HEK293 (cell line): ENCODE data around the gene C19orf47.

Experiments
- CTCF ChIA-PET: fragments of 350-600 bp; formaldehyde crosslinking; extraction: SDS; loops from one replicate; lab custom pipeline; 2021; ENCODE audit warnings: antibody characterized with exemption; lab: Yijun Ruan, JAX
- POLR2A ChIA-PET: fragments of 300-600 bp; formaldehyde crosslinking; extraction: SDS; loops from one replicate; lab custom pipeline; 2020; ENCODE audit warnings: antibody characterized with exemption, inconsistent platforms; lab: Yijun Ruan, JAX
- H3K27ac ChIP-seq: fragments of 200-500 bp; sonication (Bioruptor generic); 2 replicates; pipeline ENCODE4 v1.5.1; 2014; ENCODE audit warnings: low read depth, low read length, control low read depth, inconsistent platforms; ENCODE audit errors: extremely low read depth
- H3K36me3 ChIP-seq, 2 experiments: fragments of 200-500 bp in 1 of 2; sonication (Bioruptor generic) in 1 of 2; 1 replicate in 1 of 2; 2 replicates in 1 of 2; pipeline ENCODE4 v1.5.1; 2014 to 2017; ENCODE audit warnings: inconsistent platforms in 2 of 2, low read length in 2 of 2; ENCODE audit not compliant: control insufficient read depth in 2 of 2, insufficient read depth in 1 of 2
- H3K4me1 ChIP-seq: fragments of 200-500 bp; sonication (Bioruptor generic); 2 replicates; pipeline ENCODE4 v1.5.1; 2014; ENCODE audit warnings: mild to moderate bottlenecking, low read length, inconsistent platforms; ENCODE audit not compliant: control insufficient read depth, insufficient read depth
- H3K4me3 ChIP-seq: 2 replicates; pipeline ENCODE4 v1.5.1; 2011; ENCODE audit warnings: low read depth, mild to moderate bottlenecking, control low read depth, low read length, moderate library complexity
- H3K9me3 ChIP-seq: fragments of 200-500 bp; sonication (Bioruptor generic); 2 replicates; pipeline ENCODE4 v1.5.1; 2014; ENCODE audit warnings: low read depth, low read length, inconsistent platforms; ENCODE audit not compliant: control insufficient read depth, insufficient read depth
- BCL11A ChIP-seq: fragments of 450-650 bp; formaldehyde crosslinking; IDR thresholded peaks from 2 replicates; pipeline ENCODE4 v1.5.1; 2016; ENCODE audit warnings: low read depth, missing biosample characterization, missing genetic modification characterization
- GLIS1 ChIP-seq: fragments of 450-650 bp; formaldehyde crosslinking; IDR thresholded peaks from 2 replicates; pipeline ENCODE4 v1.5.1; 2016; ENCODE audit warnings: missing biosample characterization, missing genetic modification characterization
- KLF1 ChIP-seq: fragments of 450-650 bp; formaldehyde crosslinking; IDR thresholded peaks from 2 replicates; pipeline ENCODE4 v1.5.1; 2016; ENCODE audit warnings: missing biosample characterization, missing genetic modification characterization
- KLF10 ChIP-seq: fragments of 450-650 bp; IDR thresholded peaks from 2 replicates; pipeline ENCODE4 v1.5.1; 2018; ENCODE audit warnings: missing biosample characterization, mild to moderate bottlenecking, missing genetic modification characterization
- ZFHX2 ChIP-seq: fragments of 450-650 bp; formaldehyde crosslinking; conservative IDR thresholded peaks from 2 replicates; pipeline ENCODE4 v1.5.1; 2016; ENCODE audit warnings: missing biosample characterization, missing genetic modification characterization
- ZNF112 ChIP-seq: fragments of 450-650 bp; formaldehyde crosslinking; IDR thresholded peaks from 2 replicates; pipeline ENCODE4 v1.5.0; 2017; ENCODE audit warnings: missing biosample characterization, missing genetic modification characterization
- ZNF184 ChIP-seq: fragments of 450-650 bp; IDR thresholded peaks from 2 replicates; pipeline ENCODE4 v1.5.1; 2018; ENCODE audit warnings: missing biosample characterization, mild to moderate bottlenecking, missing genetic modification characterization
- ZNF24 ChIP-seq: fragments of 450-650 bp; formaldehyde crosslinking; IDR thresholded peaks from 2 replicates; pipeline ENCODE4 v1.5.1; 2016; ENCODE audit warnings: missing biosample characterization, missing genetic modification characterization
- ZNF311 ChIP-seq: fragments of 450-650 bp; formaldehyde crosslinking; IDR thresholded peaks from 2 replicates; pipeline ENCODE4 v1.5.1; 2017; ENCODE audit warnings: missing biosample characterization, missing genetic modification characterization, borderline replicate concordance
- ZNF324 ChIP-seq: fragments of 450-650 bp; formaldehyde crosslinking; IDR thresholded peaks from 2 replicates; pipeline ENCODE4 v1.5.1; 2016; ENCODE audit warnings: missing biosample characterization, missing genetic modification characterization
- ZNF354C ChIP-seq: fragments of 450-650 bp; formaldehyde crosslinking; IDR thresholded peaks from 2 replicates; pipeline ENCODE4 v1.5.1; 2016; ENCODE audit warnings: missing biosample characterization, missing genetic modification characterization, low read depth, borderline replicate concordance
- ZNF600 ChIP-seq: fragments of 450-650 bp; formaldehyde crosslinking; IDR thresholded peaks from 2 replicates; pipeline ENCODE4 v1.5.1; 2016; ENCODE audit warnings: missing biosample characterization, missing genetic modification characterization
- ZNF623 ChIP-seq: fragments of 450-650 bp; formaldehyde crosslinking; IDR thresholded peaks from 2 replicates; pipeline ENCODE4 v1.5.1; 2016; ENCODE audit warnings: missing biosample characterization, missing genetic modification characterization
- ZNF707 ChIP-seq: fragments of 450-650 bp; formaldehyde crosslinking; IDR thresholded peaks from 2 replicates; pipeline ENCODE4 v1.5.1; 2016; ENCODE audit warnings: missing biosample characterization, missing genetic modification characterization
- ZNF747 ChIP-seq: fragments of 450-650 bp; formaldehyde crosslinking; IDR thresholded peaks from 2 replicates; pipeline ENCODE4 v1.5.1; 2016; ENCODE audit warnings: missing biosample characterization, missing genetic modification characterization
- TF ChIP-seq, protein P1 (sequence below): fragments of 450-650 bp; formaldehyde crosslinking; IDR thresholded peaks from 2 replicates; pipeline ENCODE4 v1.5.1; 2016; ENCODE audit warnings: missing biosample characterization, missing genetic modification characterization
- TF ChIP-seq, protein P2 (sequence below): fragments of 450-650 bp; formaldehyde crosslinking; IDR thresholded peaks from 2 replicates; pipeline ENCODE4 v1.5.1; 2016; ENCODE audit warnings: missing biosample characterization, missing genetic modification characterization, borderline replicate concordance
- TF ChIP-seq, protein P3 (sequence below): fragments of 450-650 bp; formaldehyde crosslinking; IDR thresholded peaks from 2 replicates; pipeline ENCODE4 v1.5.1; 2017; ENCODE audit warnings: missing biosample characterization, missing genetic modification characterization
- TF ChIP-seq, protein P4 (sequence below): fragments of 450-650 bp; formaldehyde crosslinking; IDR thresholded peaks from 2 replicates; pipeline ENCODE4 v1.5.1; 2016; ENCODE audit warnings: missing biosample characterization, missing genetic modification characterization
- TF ChIP-seq, protein P5 (sequence below): fragments of 450-650 bp; formaldehyde crosslinking; IDR thresholded peaks from 2 replicates; pipeline ENCODE4 v1.5.1; 2016; ENCODE audit warnings: missing biosample characterization, missing genetic modification characterization, borderline replicate concordance
- TF ChIP-seq, protein P6 (sequence below): sonication (generic); formaldehyde crosslinking; IDR thresholded peaks from 2 replicates; pipeline ENCODE4 v1.8.1; 2022; ENCODE audit warnings: mild to moderate bottlenecking, moderate library complexity, missing genetic modification reagents

Gene C19orf47, protein sequence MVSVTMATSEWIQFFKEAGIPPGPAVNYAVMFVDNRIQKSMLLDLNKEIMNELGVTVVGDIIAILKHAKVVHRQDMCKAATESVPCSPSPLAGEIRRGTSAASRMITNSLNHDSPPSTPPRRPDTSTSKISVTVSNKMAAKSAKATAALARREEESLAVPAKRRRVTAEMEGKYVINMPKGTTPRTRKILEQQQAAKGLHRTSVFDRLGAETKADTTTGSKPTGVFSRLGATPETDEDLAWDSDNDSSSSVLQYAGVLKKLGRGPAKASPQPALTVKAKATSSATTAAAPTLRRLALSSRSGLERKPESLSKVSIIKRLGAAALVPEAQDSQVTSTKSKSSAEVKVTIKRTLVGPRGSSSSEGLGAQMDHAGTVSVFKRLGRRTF

DNA sequence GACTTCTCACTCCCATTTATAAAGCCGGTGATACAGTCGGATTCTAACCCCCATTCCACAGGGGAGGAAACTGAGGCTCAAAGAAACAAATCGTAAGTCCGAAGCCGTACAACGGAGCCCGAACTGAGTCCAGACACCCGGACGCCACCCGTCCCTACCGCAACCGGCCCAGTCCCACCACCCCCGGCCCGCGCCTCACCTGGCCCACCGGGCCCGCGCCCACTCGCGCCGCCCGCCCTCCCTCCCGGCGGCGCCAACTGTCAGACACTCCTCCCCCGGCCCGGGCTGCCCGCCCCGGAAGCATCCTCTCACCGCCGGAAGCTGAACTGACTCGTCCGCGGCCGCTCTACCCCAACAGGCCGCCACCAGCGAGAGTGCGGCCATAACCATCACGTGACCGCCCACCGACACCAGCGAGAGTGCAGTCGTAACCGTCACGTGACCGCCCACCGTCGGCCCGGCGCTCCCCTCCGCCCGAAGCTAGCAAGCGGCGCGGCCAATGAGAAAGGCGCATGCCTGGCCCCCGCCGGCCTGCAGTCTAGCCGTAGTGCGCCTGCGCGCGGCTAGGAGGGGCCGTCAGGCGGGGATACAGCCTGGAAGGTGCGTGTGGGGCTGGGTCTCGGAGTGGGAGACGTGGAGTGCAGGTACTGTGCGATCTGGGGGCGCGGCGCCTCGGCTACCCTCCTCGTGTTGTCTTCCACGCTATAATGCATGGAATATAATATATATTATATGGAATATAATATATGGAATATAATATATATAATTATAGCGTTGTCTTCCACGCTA is at the start of gene C19orf47, which contains the start of gene PLD3:
C19orf47 (minus strand) TSS at position 273 of the 789 bp plus-strand sequence. CDS start 6,540 bp downstream, outside the sequence.
PLD3 (plus strand) TSS at position 571 of the 789 bp plus-strand sequence. CDS start 17,789 bp downstream, outside the sequence.
- ChIA-PET POLR2A (interaction anchor here (0.6 to 3.3 kb wide), 51 partner anchors 8 to 912 kb away, joined by 3 to 45 read pairs (median 5); partner anchors contain the start of genes AKT2, BLVRB, DYRK1B and PRX), CTCF (interaction anchor here (0.6 to 3.2 kb wide), 10 partner anchors 17 to 175 kb away, joined by 3 to 21 read pairs (median 4); no protein-coding TSS in a partner anchor)
- H3K27ac ChIP-seq, result peak within 1 kb of the TSS; percentile 73
- H3K36me3 ChIP-seq, result peaks cover 14 to 35% of the 10 kb centered on the region in 2 experiments
- peaks cover 8% of the 10 kb centered on the region for H3K4me1 ChIP-seq
- peak within 1 kb of the TSS; percentile 71 for H3K4me3 ChIP-seq
- no peaks in the 10 kb centered on the region for H3K9me3 ChIP-seq
- TF ChIP-seq GLIS1 (tag by site-specific recombination), result peak; percentile 90
- TF ChIP-seq, protein P1, sequence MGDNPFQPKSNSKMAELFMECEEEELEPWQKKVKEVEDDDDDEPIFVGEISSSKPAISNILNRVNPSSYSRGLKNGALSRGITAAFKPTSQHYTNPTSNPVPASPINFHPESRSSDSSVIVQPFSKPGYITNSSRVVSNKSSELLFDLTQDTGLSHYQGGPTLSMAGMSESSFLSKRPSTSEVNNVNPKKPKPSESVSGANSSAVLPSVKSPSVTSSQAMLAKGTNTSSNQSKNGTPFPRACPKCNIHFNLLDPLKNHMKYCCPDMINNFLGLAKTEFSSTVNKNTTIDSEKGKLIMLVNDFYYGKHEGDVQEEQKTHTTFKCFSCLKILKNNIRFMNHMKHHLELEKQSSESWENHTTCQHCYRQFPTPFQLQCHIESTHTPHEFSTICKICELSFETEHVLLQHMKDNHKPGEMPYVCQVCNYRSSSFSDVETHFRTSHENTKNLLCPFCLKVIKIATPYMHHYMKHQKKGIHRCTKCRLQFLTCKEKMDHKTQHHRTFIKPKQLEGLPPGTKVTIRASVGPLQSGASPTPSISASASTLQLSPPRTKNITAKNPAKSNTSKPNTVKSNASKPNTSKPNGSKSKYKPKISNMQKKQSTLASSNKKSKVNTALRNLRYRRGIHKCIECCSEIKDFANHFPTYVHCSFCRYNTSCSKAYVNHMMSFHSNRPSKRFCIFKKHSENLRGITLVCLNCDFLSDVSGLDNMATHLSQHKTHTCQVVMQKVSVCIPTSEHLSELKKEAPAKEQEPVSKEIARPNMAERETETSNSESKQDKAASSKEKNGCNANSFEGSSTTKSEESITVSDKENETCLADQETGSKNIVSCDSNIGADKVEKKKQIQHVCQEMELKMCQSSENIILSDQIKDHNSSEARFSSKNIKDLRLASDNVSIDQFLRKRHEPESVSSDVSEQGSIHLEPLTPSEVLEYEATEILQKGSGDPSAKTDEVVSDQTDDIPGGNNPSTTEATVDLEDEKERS, result peak; percentile 58; the same call in 1 of the 2 replicates
- peak; percentile 88; the same call in 1 of the 2 replicates for TF ChIP-seq KLF10 (tag by site-specific recombination)
- TF ChIP-seq, protein P2, sequence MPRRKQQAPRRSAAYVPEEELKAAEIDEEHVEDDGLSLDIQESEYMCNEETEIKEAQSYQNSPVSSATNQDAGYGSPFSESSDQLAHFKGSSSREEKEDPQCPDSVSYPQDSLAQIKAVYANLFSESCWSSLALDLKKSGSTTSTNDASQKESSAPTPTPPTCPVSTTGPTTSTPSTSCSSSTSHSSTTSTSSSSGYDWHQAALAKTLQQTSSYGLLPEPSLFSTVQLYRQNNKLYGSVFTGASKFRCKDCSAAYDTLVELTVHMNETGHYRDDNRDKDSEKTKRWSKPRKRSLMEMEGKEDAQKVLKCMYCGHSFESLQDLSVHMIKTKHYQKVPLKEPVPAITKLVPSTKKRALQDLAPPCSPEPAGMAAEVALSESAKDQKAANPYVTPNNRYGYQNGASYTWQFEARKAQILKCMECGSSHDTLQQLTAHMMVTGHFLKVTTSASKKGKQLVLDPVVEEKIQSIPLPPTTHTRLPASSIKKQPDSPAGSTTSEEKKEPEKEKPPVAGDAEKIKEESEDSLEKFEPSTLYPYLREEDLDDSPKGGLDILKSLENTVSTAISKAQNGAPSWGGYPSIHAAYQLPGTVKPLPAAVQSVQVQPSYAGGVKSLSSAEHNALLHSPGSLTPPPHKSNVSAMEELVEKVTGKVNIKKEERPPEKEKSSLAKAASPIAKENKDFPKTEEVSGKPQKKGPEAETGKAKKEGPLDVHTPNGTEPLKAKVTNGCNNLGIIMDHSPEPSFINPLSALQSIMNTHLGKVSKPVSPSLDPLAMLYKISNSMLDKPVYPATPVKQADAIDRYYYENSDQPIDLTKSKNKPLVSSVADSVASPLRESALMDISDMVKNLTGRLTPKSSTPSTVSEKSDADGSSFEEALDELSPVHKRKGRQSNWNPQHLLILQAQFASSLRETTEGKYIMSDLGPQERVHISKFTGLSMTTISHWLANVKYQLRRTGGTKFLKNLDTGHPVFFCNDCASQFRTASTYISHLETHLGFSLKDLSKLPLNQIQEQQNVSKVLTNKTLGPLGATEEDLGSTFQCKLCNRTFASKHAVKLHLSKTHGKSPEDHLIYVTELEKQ (tag by site-specific recombination), result peak; percentile 71; the same call in 1 of the 2 replicates
- TF ChIP-seq ZNF311 (tag by site-specific recombination), result no peak
- TF ChIP-seq ZNF112 (tag by site-specific recombination), result no peak
- no peak for TF ChIP-seq BCL11A
- 0 out of 2 replicates have a peak, but pooled peaks have one; percentile 95 for TF ChIP-seq ZNF324 (tag by site-specific recombination)
- TF ChIP-seq, protein P3, sequence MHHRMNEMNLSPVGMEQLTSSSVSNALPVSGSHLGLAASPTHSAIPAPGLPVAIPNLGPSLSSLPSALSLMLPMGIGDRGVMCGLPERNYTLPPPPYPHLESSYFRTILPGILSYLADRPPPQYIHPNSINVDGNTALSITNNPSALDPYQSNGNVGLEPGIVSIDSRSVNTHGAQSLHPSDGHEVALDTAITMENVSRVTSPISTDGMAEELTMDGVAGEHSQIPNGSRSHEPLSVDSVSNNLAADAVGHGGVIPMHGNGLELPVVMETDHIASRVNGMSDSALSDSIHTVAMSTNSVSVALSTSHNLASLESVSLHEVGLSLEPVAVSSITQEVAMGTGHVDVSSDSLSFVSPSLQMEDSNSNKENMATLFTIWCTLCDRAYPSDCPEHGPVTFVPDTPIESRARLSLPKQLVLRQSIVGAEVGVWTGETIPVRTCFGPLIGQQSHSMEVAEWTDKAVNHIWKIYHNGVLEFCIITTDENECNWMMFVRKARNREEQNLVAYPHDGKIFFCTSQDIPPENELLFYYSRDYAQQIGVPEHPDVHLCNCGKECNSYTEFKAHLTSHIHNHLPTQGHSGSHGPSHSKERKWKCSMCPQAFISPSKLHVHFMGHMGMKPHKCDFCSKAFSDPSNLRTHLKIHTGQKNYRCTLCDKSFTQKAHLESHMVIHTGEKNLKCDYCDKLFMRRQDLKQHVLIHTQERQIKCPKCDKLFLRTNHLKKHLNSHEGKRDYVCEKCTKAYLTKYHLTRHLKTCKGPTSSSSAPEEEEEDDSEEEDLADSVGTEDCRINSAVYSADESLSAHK (tag by site-specific recombination), result peak; percentile 82; the same call in 1 of the 2 replicates
- TF ChIP-seq ZNF623 (tag by site-specific recombination), result no peak; the same call in 1 of the 2 replicates
- peak; percentile 100 for TF ChIP-seq ZNF24 (tag by site-specific recombination)
- TF ChIP-seq ZNF354C (tag by site-specific recombination), result no peak
- TF ChIP-seq ZFHX2 (tag by site-specific recombination), result peak; percentile 97
- TF ChIP-seq, protein P4, sequence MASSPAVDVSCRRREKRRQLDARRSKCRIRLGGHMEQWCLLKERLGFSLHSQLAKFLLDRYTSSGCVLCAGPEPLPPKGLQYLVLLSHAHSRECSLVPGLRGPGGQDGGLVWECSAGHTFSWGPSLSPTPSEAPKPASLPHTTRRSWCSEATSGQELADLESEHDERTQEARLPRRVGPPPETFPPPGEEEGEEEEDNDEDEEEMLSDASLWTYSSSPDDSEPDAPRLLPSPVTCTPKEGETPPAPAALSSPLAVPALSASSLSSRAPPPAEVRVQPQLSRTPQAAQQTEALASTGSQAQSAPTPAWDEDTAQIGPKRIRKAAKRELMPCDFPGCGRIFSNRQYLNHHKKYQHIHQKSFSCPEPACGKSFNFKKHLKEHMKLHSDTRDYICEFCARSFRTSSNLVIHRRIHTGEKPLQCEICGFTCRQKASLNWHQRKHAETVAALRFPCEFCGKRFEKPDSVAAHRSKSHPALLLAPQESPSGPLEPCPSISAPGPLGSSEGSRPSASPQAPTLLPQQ (tag by site-specific recombination), result peak; percentile 86
- no peak for TF ChIP-seq ZNF707 (tag by site-specific recombination)
- TF ChIP-seq, protein P5, sequence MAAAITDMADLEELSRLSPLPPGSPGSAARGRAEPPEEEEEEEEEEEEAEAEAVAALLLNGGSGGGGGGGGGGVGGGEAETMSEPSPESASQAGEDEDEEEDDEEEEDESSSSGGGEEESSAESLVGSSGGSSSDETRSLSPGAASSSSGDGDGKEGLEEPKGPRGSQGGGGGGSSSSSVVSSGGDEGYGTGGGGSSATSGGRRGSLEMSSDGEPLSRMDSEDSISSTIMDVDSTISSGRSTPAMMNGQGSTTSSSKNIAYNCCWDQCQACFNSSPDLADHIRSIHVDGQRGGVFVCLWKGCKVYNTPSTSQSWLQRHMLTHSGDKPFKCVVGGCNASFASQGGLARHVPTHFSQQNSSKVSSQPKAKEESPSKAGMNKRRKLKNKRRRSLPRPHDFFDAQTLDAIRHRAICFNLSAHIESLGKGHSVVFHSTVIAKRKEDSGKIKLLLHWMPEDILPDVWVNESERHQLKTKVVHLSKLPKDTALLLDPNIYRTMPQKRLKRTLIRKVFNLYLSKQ (tag by site-specific recombination), result no peak
- TF ChIP-seq ZNF747, result no peak
- TF ChIP-seq, protein P6, sequence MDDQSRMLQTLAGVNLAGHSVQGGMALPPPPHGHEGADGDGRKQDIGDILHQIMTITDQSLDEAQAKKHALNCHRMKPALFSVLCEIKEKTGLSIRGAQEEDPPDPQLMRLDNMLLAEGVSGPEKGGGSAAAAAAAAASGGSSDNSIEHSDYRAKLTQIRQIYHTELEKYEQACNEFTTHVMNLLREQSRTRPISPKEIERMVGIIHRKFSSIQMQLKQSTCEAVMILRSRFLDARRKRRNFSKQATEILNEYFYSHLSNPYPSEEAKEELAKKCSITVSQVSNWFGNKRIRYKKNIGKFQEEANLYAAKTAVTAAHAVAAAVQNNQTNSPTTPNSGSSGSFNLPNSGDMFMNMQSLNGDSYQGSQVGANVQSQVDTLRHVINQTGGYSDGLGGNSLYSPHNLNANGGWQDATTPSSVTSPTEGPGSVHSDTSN (CRISPR knock-in tag), result peak; percentile 87
- TF ChIP-seq KLF1 (tag by site-specific recombination), result peak; percentile 83
- no peak; the same call in 1 of the 2 replicates for TF ChIP-seq ZNF184
- TF ChIP-seq ZNF600 (tag by site-specific recombination), result peak; percentile 83
